ENCODE measurements around the gene PKD2. TPM values are rescaled to one million over a fixed set of nuclear protein-coding genes. Genes with fewer than 3 reads are reported as not detected.

Gene PKD2
- total and polyA plus RNA-seq, 2 of the 13 experiments (the other 11 are each of a cell fraction or from before 2014, with no cell fraction given): 5.6 to 9.1 TPM

GRCh38 chr4:88007304-88008121 lies at the start of gene PKD2 (continued):
- TF ChIP-seq ZNF646 (CRISPR knock-in tag; IDR thresholded peaks at IDR 0.05) (no peak), ZNF282 (IDR thresholded peaks at IDR 0.05; ENCODE audit: partially characterized antibody) (no peak), CBX5 (CRISPR knock-in tag; IDR thresholded peaks at IDR 0.05; ENCODE audit: borderline replicate concordance) (no peak), ZNF782 (CRISPR knock-in tag; IDR thresholded peaks at IDR 0.05; ENCODE audit: borderline replicate concordance) (no peak), ZNF747 (CRISPR knock-in tag; IDR thresholded peaks at IDR 0.05; ENCODE audit: borderline replicate concordance) (no peak), ZBTB44 (CRISPR knock-in tag; IDR thresholded peaks at IDR 0.05) (no peak), ZNF30 (CRISPR knock-in tag; IDR thresholded peaks at IDR 0.05) (no peak), ZXDC (CRISPR knock-in tag; IDR thresholded peaks at IDR 0.05) (0 out of 2 replicates have a peak, but pooled peaks have one; percentile 47), AHDC1 (CRISPR knock-in tag; IDR thresholded peaks at IDR 0.05; ENCODE audit: borderline replicate concordance) (no peak), NFIC (IDR thresholded peaks at IDR 0.05; ENCODE audit: low read length) (no peak), ZNF773 (CRISPR knock-in tag; IDR thresholded peaks at IDR 0.05; ENCODE audit: borderline replicate concordance) (no peak)

Data from HepG2 (cell line).